KMS-11 (cell line): ENCODE measurements around the gene RC3H2.

Source experiments
- H2AFZ ChIP-seq: fragments of 200-600 bp; sonication (generic); 2 replicates; pipeline ENCODE4 v1.6.1; 2016; ENCODE audit warnings: antibody characterized with exemption, mixed run types, low read depth
- H3K27ac ChIP-seq: fragments of 200-600 bp; sonication (generic); 2 replicates; pipeline ENCODE4 v1.6.1; 2016; ENCODE audit warnings: mild to moderate bottlenecking, mixed run types
- H3K27me3 ChIP-seq: fragments of 200-600 bp; sonication (generic); 2 replicates; pipeline ENCODE4 v1.6.1; 2017; ENCODE audit warnings: mild to moderate bottlenecking, low read depth, mixed run types, moderate library complexity; ENCODE audit not compliant: insufficient read depth
- H3K36me3 ChIP-seq: fragments of 200-600 bp; sonication (generic); 2 replicates; pipeline ENCODE4 v1.6.1; 2017; ENCODE audit warnings: mild to moderate bottlenecking, mixed run types; ENCODE audit not compliant: insufficient read depth
- H3K4me1 ChIP-seq: fragments of 200-600 bp; sonication (generic); 2 replicates; pipeline ENCODE4 v1.6.1; 2016; ENCODE audit warnings: mild to moderate bottlenecking, low read depth, mixed run types; ENCODE audit not compliant: poor library complexity, severe bottlenecking
- H3K4me2 ChIP-seq: fragments of 200-600 bp; sonication (generic); 2 replicates; pipeline ENCODE4 v1.7.0; 2016; ENCODE audit warnings: mild to moderate bottlenecking, mixed run types
- H3K4me3 ChIP-seq: fragments of 200-600 bp; sonication (generic); IDR thresholded peaks from 2 replicates; pipeline ENCODE4 v1.6.1; 2017; ENCODE audit warnings: low read depth, low read length, mixed read lengths; ENCODE audit not compliant: insufficient read depth
- H3K79me2 ChIP-seq: fragments of 200-600 bp; sonication (generic); 2 replicates; pipeline ENCODE4 v1.6.1; 2016; ENCODE audit warnings: low read depth, mixed run types; ENCODE audit not compliant: insufficient read depth
- H3K9ac ChIP-seq: fragments of 200-600 bp; sonication (generic); 2 replicates; pipeline ENCODE4 v1.6.1; 2016; ENCODE audit warnings: mild to moderate bottlenecking, mixed run types
- H4K20me1 ChIP-seq: fragments of 200-600 bp; sonication (generic); 2 replicates; pipeline ENCODE4 v1.6.1; 2016; ENCODE audit warnings: mild to moderate bottlenecking, mixed run types; ENCODE audit not compliant: insufficient read depth
- CTCF ChIP-seq: fragments of 200-600 bp; sonication (generic); conservative IDR thresholded peaks from 2 replicates; pipeline ENCODE4 v1.6.1; 2017; ENCODE audit warnings: low read depth, mild to moderate bottlenecking, antibody characterized with exemption, low read length, moderate library complexity, mixed read lengths

RC3H2 gene

GRCh38 chr9:122797316-122798063 lies 107.7 kb downstream of the RC3H2 start:
- Histone ChIP-seq H4K20me1 (no peaks in the 10 kb centered on the region), H3K4me1 (peaks cover 2% of the 10 kb centered on the region), H3K4me3 (no peak overlapping the region), H3K36me3 (no peaks in the 10 kb centered on the region), H3K27me3 (no peaks in the 10 kb centered on the region), H3K79me2 (no peaks in the 10 kb centered on the region), H2AFZ (no peak overlapping the region), H3K9ac (no peak overlapping the region), H3K4me2 (no peak overlapping the region), H3K27ac (no peak overlapping the region)
- TF ChIP-seq CTCF: no peak
